ENCODE data around the gene COL4A2.

The COL4A2 gene

GRCh38 chr13:110509478-110509926, 202.4 kb downstream of the COL4A2 start:
- no peak for DNase-seq (ENCODE audit: low read depth in 2 of 3, low spot score in 2 of 3)

GRCh38 chr13:110509971-110510786, 203.1 kb downstream of the COL4A2 start:
- DNase-seq (ENCODE audit: low read depth in 2 of 3, low spot score in 2 of 3): no peak

GRCh38 chr13:110511509-110512181, 204.6 kb downstream of the COL4A2 start:
- no peak for DNase-seq (ENCODE audit: low read depth in 2 of 3, low spot score in 2 of 3)

- DNase-seq (ENCODE audit: low read depth in 2 of 3, low spot score in 2 of 3): no peak
Measured at GRCh38 chr13:110512198-110512740, 205.2 kb downstream of the COL4A2 start.

GRCh38 chr13:110516500-110516899, 209.4 kb downstream of the COL4A2 start:
- no peak for DNase-seq (ENCODE audit: low read depth in 2 of 3, low spot score in 2 of 3)

- DNase-seq (ENCODE audit: low read depth in 2 of 3, low spot score in 2 of 3): no peak
Measured at GRCh38 chr13:110517505-110518225, 210.6 kb downstream of the COL4A2 start.

- DNase-seq (ENCODE audit: low read depth in 2 of 3, low spot score in 2 of 3): no peak
Measured at GRCh38 chr13:110518226-110518525, 211.1 kb downstream of the COL4A2 start.

GRCh38 chr13:110518571-110518970, 211.5 kb downstream of the COL4A2 start:
- DNase-seq (ENCODE audit: low read depth in 2 of 3, low spot score in 2 of 3): no peak

GRCh38 chr13:110519046-110519445, 212.0 kb downstream of the COL4A2 start:
- DNase-seq (ENCODE audit: low read depth in 2 of 3, low spot score in 2 of 3): no peak

- DNase-seq (ENCODE audit: low read depth in 2 of 3, low spot score in 2 of 3): no peak
Measured at GRCh38 chr13:110519506-110519905, 212.4 kb downstream of the COL4A2 start.

GRCh38 chr13:110520431-110521295, 213.6 kb downstream of the COL4A2 start:
- no peak for DNase-seq (ENCODE audit: low read depth in 2 of 3, low spot score in 2 of 3)

- DNase-seq (ENCODE audit: low read depth in 2 of 3, low spot score in 2 of 3): no peak
Measured at GRCh38 chr13:110521296-110521680, 214.2 kb downstream of the COL4A2 start.

- DNase-seq (ENCODE audit: low read depth in 2 of 3, low spot score in 2 of 3): no peak
Measured at GRCh38 chr13:110521946-110522345, 214.9 kb downstream of the COL4A2 start.

GRCh38 chr13:110522721-110523120, 215.6 kb downstream of the COL4A2 start:
- no peak for DNase-seq (ENCODE audit: low read depth in 2 of 3, low spot score in 2 of 3)

- DNase-seq (ENCODE audit: low read depth in 2 of 3, low spot score in 2 of 3): no peak
Measured at GRCh38 chr13:110523180-110523579, 216.1 kb downstream of the COL4A2 start.

GRCh38 chr13:110523838-110524540, 216.9 kb downstream of the COL4A2 start:
- DNase-seq (ENCODE audit: low read depth in 2 of 3, low spot score in 2 of 3): no peak

GRCh38 chr13:110524541-110525257, 217.6 kb downstream of the COL4A2 start:
- no peak for DNase-seq (ENCODE audit: low read depth in 2 of 3, low spot score in 2 of 3)

- DNase-seq (ENCODE audit: low read depth in 2 of 3, low spot score in 2 of 3): no peak
Measured at GRCh38 chr13:110525328-110526319, 218.5 kb downstream of the COL4A2 start.
